Esophagus squamous epithelium (tissue), 4 donors: Measurements from ENCODE around the gene MMP24.

Experiments used
- POLR2A ChIP-seq, 4 donors: fragments of 450-650 bp; IDR thresholded peaks; one replicate each; pipeline ENCODE4 v1.6.1; 2017; ENCODE audit warnings: antibody characterized with exemption in 4 of 4, mild to moderate bottlenecking in 4 of 4, moderate library complexity in 3 of 4
- TF ChIP-seq, protein P1 (sequence below), 6 experiments: fragments of 450-650 bp in 4 of 6; fragments of 200-600 bp in 2 of 6; sonication (generic) in 2 of 6; IDR thresholded peaks; one replicate each; pipeline ENCODE4 v1.5.1; 2016 to 2019; ENCODE audit warnings: antibody characterized with exemption in 6 of 6, mild to moderate bottlenecking in 4 of 6, moderate library complexity in 4 of 6

DNA sequence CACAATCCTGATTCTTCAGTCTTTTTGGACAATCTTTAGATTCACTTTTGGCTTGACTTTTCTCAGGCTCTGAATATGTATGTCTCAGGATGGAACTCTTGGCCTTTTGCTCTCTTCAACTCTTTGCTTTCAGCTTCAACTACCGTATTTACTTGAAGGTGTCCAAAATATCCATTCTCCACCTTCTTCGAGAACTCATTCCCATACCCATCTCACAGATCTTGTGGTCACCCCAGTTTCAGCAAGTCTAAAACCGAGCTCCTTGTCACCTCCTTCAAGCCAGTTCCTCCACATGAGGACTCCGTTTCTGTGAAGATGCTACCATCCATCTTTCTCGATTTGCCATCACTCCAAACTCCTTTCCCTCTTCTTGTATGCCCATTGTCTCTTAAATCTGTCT, 2.0 kb upstream of the MMP24 start:
- TF ChIP-seq, protein P1, sequence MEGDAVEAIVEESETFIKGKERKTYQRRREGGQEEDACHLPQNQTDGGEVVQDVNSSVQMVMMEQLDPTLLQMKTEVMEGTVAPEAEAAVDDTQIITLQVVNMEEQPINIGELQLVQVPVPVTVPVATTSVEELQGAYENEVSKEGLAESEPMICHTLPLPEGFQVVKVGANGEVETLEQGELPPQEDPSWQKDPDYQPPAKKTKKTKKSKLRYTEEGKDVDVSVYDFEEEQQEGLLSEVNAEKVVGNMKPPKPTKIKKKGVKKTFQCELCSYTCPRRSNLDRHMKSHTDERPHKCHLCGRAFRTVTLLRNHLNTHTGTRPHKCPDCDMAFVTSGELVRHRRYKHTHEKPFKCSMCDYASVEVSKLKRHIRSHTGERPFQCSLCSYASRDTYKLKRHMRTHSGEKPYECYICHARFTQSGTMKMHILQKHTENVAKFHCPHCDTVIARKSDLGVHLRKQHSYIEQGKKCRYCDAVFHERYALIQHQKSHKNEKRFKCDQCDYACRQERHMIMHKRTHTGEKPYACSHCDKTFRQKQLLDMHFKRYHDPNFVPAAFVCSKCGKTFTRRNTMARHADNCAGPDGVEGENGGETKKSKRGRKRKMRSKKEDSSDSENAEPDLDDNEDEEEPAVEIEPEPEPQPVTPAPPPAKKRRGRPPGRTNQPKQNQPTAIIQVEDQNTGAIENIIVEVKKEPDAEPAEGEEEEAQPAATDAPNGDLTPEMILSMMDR (IDR thresholded peaks at IDR 0.05): no peak
- TF ChIP-seq POLR2A (IDR thresholded peaks at IDR 0.05): no peak
